ENCODE measurements around the gene CXXC5. TPM values are rescaled to one million over a fixed set of nuclear protein-coding genes. Genes with fewer than 3 reads are reported as not detected.

The CXXC5 gene
- total and polyA plus RNA-seq, 9 of the 15 experiments (the other 6 are each of a cell fraction or from before 2014, with no cell fraction given) = 1.9 to 123 (median 45.8) TPM

DNA sequence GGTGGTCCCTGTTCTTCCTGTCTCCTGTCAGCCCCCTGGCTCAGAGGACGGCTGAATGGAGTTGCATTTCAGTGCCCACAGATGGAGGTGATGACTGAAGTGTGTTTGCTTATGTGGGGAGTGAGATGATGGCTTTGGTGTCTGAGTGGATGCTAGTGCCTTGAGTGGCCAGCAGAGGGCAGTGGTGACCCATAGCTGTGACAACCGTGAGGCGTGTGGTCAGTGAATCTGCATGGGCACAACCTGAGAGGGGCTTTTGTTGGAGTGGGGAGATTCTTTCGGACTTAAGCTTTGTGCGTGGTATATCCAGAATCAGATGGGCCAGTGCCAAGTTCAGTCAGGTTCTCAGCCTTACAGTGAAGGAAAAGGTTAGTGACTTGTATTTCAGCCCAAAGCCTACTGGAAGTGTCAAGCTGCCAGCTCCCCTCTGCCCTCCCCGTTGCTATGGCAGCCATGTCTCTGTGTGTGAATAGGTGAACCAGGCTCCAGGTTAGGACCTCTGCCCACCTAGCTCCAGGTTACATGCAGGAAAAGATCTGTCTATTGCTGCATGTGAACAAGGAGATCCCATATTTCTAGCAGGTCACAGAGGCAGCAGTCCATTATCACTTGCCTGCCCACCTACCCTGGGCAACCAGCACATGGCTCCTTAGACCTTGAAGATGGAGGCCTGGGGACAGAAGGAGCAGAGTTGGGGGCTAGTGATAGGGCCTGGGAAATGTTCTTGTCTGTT lies 14.7 kb upstream of the CXXC5 start (continued):
- TF ChIP-seq, protein P1, sequence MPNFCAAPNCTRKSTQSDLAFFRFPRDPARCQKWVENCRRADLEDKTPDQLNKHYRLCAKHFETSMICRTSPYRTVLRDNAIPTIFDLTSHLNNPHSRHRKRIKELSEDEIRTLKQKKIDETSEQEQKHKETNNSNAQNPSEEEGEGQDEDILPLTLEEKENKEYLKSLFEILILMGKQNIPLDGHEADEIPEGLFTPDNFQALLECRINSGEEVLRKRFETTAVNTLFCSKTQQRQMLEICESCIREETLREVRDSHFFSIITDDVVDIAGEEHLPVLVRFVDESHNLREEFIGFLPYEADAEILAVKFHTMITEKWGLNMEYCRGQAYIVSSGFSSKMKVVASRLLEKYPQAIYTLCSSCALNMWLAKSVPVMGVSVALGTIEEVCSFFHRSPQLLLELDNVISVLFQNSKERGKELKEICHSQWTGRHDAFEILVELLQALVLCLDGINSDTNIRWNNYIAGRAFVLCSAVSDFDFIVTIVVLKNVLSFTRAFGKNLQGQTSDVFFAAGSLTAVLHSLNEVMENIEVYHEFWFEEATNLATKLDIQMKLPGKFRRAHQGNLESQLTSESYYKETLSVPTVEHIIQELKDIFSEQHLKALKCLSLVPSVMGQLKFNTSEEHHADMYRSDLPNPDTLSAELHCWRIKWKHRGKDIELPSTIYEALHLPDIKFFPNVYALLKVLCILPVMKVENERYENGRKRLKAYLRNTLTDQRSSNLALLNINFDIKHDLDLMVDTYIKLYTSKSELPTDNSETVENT (CRISPR knock-in tag; IDR thresholded peaks at IDR 0.05) = no peak
- no peak for TF ChIP-seq ZNF766 (CRISPR knock-in tag; conservative IDR thresholded peaks at IDR 0.05)
- TF ChIP-seq, protein P2, sequence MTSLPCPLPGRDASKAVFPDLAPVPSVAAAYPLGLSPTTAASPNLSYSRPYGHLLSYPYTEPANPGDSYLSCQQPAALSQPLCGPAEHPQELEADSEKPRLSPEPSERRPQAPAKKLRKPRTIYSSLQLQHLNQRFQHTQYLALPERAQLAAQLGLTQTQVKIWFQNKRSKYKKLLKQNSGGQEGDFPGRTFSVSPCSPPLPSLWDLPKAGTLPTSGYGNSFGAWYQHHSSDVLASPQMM (CRISPR knock-in tag; IDR thresholded peaks at IDR 0.05) = no peak
- no peak for TF ChIP-seq RBM15 (IDR thresholded peaks at IDR 0.05; ENCODE audit: insufficient read depth, low read length)
- no peak for TF ChIP-seq SIN3B (IDR thresholded peaks at IDR 0.05; ENCODE audit: low read depth)
- no peak for TF ChIP-seq MAX (CRISPR knock-in tag; IDR thresholded peaks at IDR 0.05)
- TF ChIP-seq ZBTB8A (IDR thresholded peaks at IDR 0.05; ENCODE audit: partially characterized antibody) = no peak
- no peak for TF ChIP-seq ELK3 (CRISPR knock-in tag; IDR thresholded peaks at IDR 0.05)
- TF ChIP-seq PRDM10 (IDR thresholded peaks at IDR 0.05; ENCODE audit: partially characterized antibody) = no peak
- TF ChIP-seq KLF10 (CRISPR knock-in tag; IDR thresholded peaks at IDR 0.05) = no peak
- no peak for TF ChIP-seq ZNF707 (CRISPR knock-in tag; conservative IDR thresholded peaks at IDR 0.05)
- TF ChIP-seq PHB2 (IDR thresholded peaks at IDR 0.05; ENCODE audit: low read depth) = no peak

All from K562 (cell line).